ENCODE measurements around the gene CHRM5.

The CHRM5 gene

GRCh38 chr15:34101366-34102174 lies 133.3 kb downstream of the CHRM5 start, which contains the start of the genes EMC7 and PGBD4:
TSS of gene EMC7 (minus strand) at chr15:34101862. CDS start at chr15:34101839, 23 bp downstream.
TSS of gene PGBD4 (plus strand) at chr15:34102083. CDS start at chr15:34102532, 449 bp downstream.
- DNase-seq (ENCODE audit: low read depth), result peak; percentile 99

- DNase-seq (ENCODE audit: low read depth), result no peak
These were observed 134.1 kb downstream of the CHRM5 start for GRCh38 chr15:34102175-34102925.

- no peak for DNase-seq (ENCODE audit: low read depth)
These were observed 138.1 kb downstream of the CHRM5 start for GRCh38 chr15:34106423-34106822.

- no peak for DNase-seq (ENCODE audit: low read depth)
These were observed 139.0 kb downstream of the CHRM5 start for GRCh38 chr15:34107315-34107714.

GRCh38 chr15:34109797-34110663 lies 141.7 kb downstream of the CHRM5 start:
- DNase-seq (ENCODE audit: low read depth), result no peak

GRCh38 chr15:34111488-34111887 lies 143.2 kb downstream of the CHRM5 start:
- DNase-seq (ENCODE audit: low read depth), result no peak

GRCh38 chr15:34114215-34114614 lies 145.9 kb downstream of the CHRM5 start:
- no peak for DNase-seq (ENCODE audit: low read depth)

GRCh38 chr15:34114739-34115138 lies 146.4 kb downstream of the CHRM5 start:
- DNase-seq (ENCODE audit: low read depth), result no peak

GRCh38 chr15:34116620-34117019 lies 148.3 kb downstream of the CHRM5 start:
- no peak for DNase-seq (ENCODE audit: low read depth)
